HepG2 (cell line): ENCODE data around the gene THRSP. TPM values are rescaled to one million over a fixed set of nuclear protein-coding genes. Genes with fewer than 3 reads are reported as not detected.

ENCODE experiments used
- ARID3A ChIP-seq: IDR thresholded peaks from 2 replicates; pipeline ENCODE4 v1.6.1; 2012; ENCODE audit warnings: low read depth, low read length, improper control_type of control experiment
- ARNT2 ChIP-seq: sonication (generic); formaldehyde crosslinking; IDR thresholded peaks from 2 replicates; pipeline ENCODE4 v1.8.0; 2022; ENCODE audit warnings: mild to moderate bottlenecking, low read depth, missing genetic modification reagents, moderate library complexity
- BRF2 ChIP-seq: sonication (generic); formaldehyde crosslinking; IDR thresholded peaks from 2 replicates; pipeline ENCODE4 v1.8.1; 2022; ENCODE audit warnings: mild to moderate bottlenecking, missing genetic modification reagents
- DRAP1 ChIP-seq: IDR thresholded peaks from 2 replicates; pipeline ENCODE4 v1.6.1; 2016; ENCODE audit warnings: missing genetic modification reagents, missing compliant biosample characterization
- E2F5 ChIP-seq: sonication (generic); formaldehyde crosslinking; conservative IDR thresholded peaks from 2 replicates; pipeline ENCODE4 v1.4.0; 2020; ENCODE audit warnings: missing genetic modification reagents
- FOXP4 ChIP-seq: sonication (generic); formaldehyde crosslinking; IDR thresholded peaks from 2 replicates; pipeline ENCODE4 v1.4.0; 2020; ENCODE audit warnings: missing genetic modification reagents
- KLF16 ChIP-seq, 2 experiments: sonication (generic) in 1 of 2; formaldehyde crosslinking in 1 of 2; IDR thresholded peaks; 2 replicates each; pipeline versions ENCODE4 v1.6.1 to v1.8.0; 2016 to 2023; ENCODE audit warnings: missing genetic modification reagents in 2 of 2, missing compliant biosample characterization in 1 of 2
- NFE2 ChIP-seq: sonication (generic); formaldehyde crosslinking; IDR thresholded peaks from 2 replicates; pipeline ENCODE4 v1.4.0; 2020; ENCODE audit warnings: missing genetic modification reagents
- NR2F6 ChIP-seq, 2 experiments: IDR thresholded peaks; 2 replicates each; pipeline ENCODE4 v1.6.1; 2016; ENCODE audit warnings: antibody characterized with exemption in 1 of 2, mild to moderate bottlenecking in 1 of 2
- RFXAP ChIP-seq: sonication (generic); formaldehyde crosslinking; IDR thresholded peaks from 2 replicates; pipeline ENCODE4 v1.4.0; 2020; ENCODE audit warnings: missing genetic modification reagents, borderline replicate concordance
- SAP130 ChIP-seq: IDR thresholded peaks from 2 replicates; pipeline ENCODE4 v1.6.1; 2016; ENCODE audit warnings: low read depth
- SIN3B ChIP-seq: fragments of 150-350 bp; IDR thresholded peaks from 2 replicates; pipeline ENCODE4 v1.6.1; 2014; ENCODE audit warnings: low read length
- SNAPC2 ChIP-seq: sonication (generic); formaldehyde crosslinking; IDR thresholded peaks from 2 replicates; pipeline ENCODE4 v1.8.1; 2022; ENCODE audit warnings: mild to moderate bottlenecking, missing genetic modification reagents
- XRCC5 ChIP-seq: fragments of 200-400 bp; formaldehyde crosslinking; optimal IDR thresholded peaks from 2 replicates; pipeline ENCODE3; 2017; ENCODE audit warnings: mild to moderate bottlenecking, low read length
- ZNF12 ChIP-seq: sonication (generic); formaldehyde crosslinking; IDR thresholded peaks from 2 replicates; pipeline ENCODE4 v1.5.0; 2020; ENCODE audit warnings: missing genetic modification reagents
- ZNF124 ChIP-seq: sonication (generic); formaldehyde crosslinking; IDR thresholded peaks from 2 replicates; pipeline ENCODE4 v1.4.0; 2020; ENCODE audit warnings: missing genetic modification reagents
- ZNF264 ChIP-seq: sonication (generic); formaldehyde crosslinking; IDR thresholded peaks from 2 replicates; pipeline ENCODE4 v1.4.0; 2020; ENCODE audit warnings: missing genetic modification reagents
- ZNF333 ChIP-seq: sonication (generic); formaldehyde crosslinking; IDR thresholded peaks from 2 replicates; pipeline ENCODE4 v1.4.0; 2020; ENCODE audit warnings: mild to moderate bottlenecking, missing genetic modification reagents, borderline replicate concordance
- ZNF547 ChIP-seq: sonication (generic); formaldehyde crosslinking; IDR thresholded peaks from 2 replicates; pipeline ENCODE4 v1.5.1; 2020; ENCODE audit warnings: mild to moderate bottlenecking, missing genetic modification reagents
- ZNF639 ChIP-seq: conservative IDR thresholded peaks from 2 replicates; pipeline ENCODE4 v1.6.1; 2018; ENCODE audit warnings: missing genetic modification reagents
- ZNF781 ChIP-seq: sonication (generic); formaldehyde crosslinking; IDR thresholded peaks from 2 replicates; pipeline ENCODE4 v1.5.1; 2020; ENCODE audit warnings: borderline replicate concordance, mild to moderate bottlenecking, missing genetic modification reagents; ENCODE audit errors: not compliant biosample characterization
- polyA plus RNA-seq, 8 experiments: library from polyadenylated mRNA; depleted of rRNA in 3 of 8; stranded (reverse) in 7 of 8; unstranded in 1 of 8; fragments of >200 nt; fragmentation: Illumina TruSeq in 4 of 8; extraction: Trizol in 4 of 8; gene quantifications; 2 replicates each; pipeline versions ENCODE4 v1.2.1 to v1.2.3, GENCODE V29; 2011 to 2016; ENCODE audit warnings: low read depth in 4 of 8, missing spikeins in 1 of 8, mixed read lengths in 1 of 8; ENCODE audit not compliant: insufficient read depth in 1 of 8
- total RNA-seq, 5 experiments: library from RNA; depleted of rRNA; stranded (reverse); fragments of >200 nt; fragmentation: Illumina TruSeq; extraction: Trizol; gene quantifications; 2 replicates each; pipeline ENCODE4 v1.2.3, GENCODE V29; 2016; ENCODE audit warnings: low read depth in 1 of 5

The THRSP gene
- total and polyA plus RNA-seq, 2 of the 13 experiments (the other 11 are each of a cell fraction or from before 2014, with no cell fraction given) = 0.13 to 0.58 TPM

- TF ChIP-seq E2F5 (CRISPR knock-in tag) (0 out of 2 replicates have a peak, but pooled peaks have one; percentile 72), ZNF124 (CRISPR knock-in tag) (peak; percentile 96), DRAP1 (CRISPR knock-in tag) (peak; percentile 52; the same call in 1 of the 2 replicates), ZNF264 (peak; percentile 81; the same call in 1 of the 2 replicates), RFXAP (CRISPR knock-in tag) (peak; percentile 97), KLF16 (CRISPR knock-in tag; IDR thresholded peaks at IDR 0.05) (peak; percentile 34 to 96; a peak in 3 of 4 replicates), SNAPC2 (CRISPR knock-in tag) (peak; percentile 58; the same call in 1 of the 2 replicates), XRCC5 (peak; percentile 96), BRF2 (CRISPR knock-in tag) (no peak), FOXP4 (CRISPR knock-in tag) (peak; percentile 78), ZNF333 (CRISPR knock-in tag) (no peak), ZNF12 (CRISPR knock-in tag) (peak; percentile 86), NR2F6 (IDR thresholded peaks at IDR 0.05) (peak; percentile 58; the same call in 1 of the 2 replicates), NR2F6 (CRISPR knock-in tag; IDR thresholded peaks at IDR 0.05) (peak; percentile 77; the same call in 1 of the 2 replicates), SIN3B (peak; percentile 85), SAP130 (peak; percentile 90), ZNF547 (CRISPR knock-in tag) (peak; percentile 95), NFE2 (CRISPR knock-in tag) (no peak), ARNT2 (CRISPR knock-in tag) (no peak; the same call in 1 of the 2 replicates), ARID3A (no peak; the same call in 1 of the 2 replicates), ZNF781 (CRISPR knock-in tag) (peak; percentile 63), ZNF639 (peak; percentile 76; the same call in 1 of the 2 replicates)
Observed at GRCh38 chr11:78079232-78080083, 15.8 kb downstream of the THRSP start, which contains the start of gene NDUFC2 (continued).
